ENCODE measurements around the gene NPAS4.

GRCh38 chr11:66417000-66417399, 3.8 kb upstream of the NPAS4 start:
- TF ChIP-seq POLR2AphosphoS5 (IDR thresholded peaks at IDR 0.05; ENCODE audit: low read depth, low read length) = no peak
- no peak for TF ChIP-seq TAF1 (IDR thresholded peaks at IDR 0.05; ENCODE audit: borderline replicate concordance, low read depth, low read length)

Data from GM12892 (cell line).